SU-DHL-6 (cell line): Measurements from ENCODE around the gene ANKRD44.

Experiments used
- H2AFZ ChIP-seq: fragments of 200-600 bp; sonication (generic); 2 replicates; pipeline ENCODE4 v1.6.1; 2014; ENCODE audit warnings: low read depth, mild to moderate bottlenecking, moderate library complexity, mixed read lengths, antibody characterized with exemption, low read length; ENCODE audit not compliant: severe bottlenecking
- H3F3A ChIP-seq: fragments of 200-600 bp; shearing (Covaris generic); 2 replicates; pipeline ENCODE4 v1.6.0; 2016; ENCODE audit warnings: antibody characterized with exemption, mild to moderate bottlenecking; ENCODE audit not compliant: insufficient read depth
- H3K27ac ChIP-seq: fragments of 200-600 bp; sonication (generic); 2 replicates; pipeline ENCODE4 v1.5.1; 2016; ENCODE audit warnings: low read depth, mild to moderate bottlenecking, low read length, moderate library complexity, mixed read lengths
- H3K27me3 ChIP-seq: fragments of 200-600 bp; sonication (generic), shearing (Covaris generic); 2 replicates; pipeline ENCODE4 v1.6.0; 2014; ENCODE audit warnings: mild to moderate bottlenecking, low read length
- H3K36me3 ChIP-seq: fragments of 200-600 bp; sonication (generic); 2 replicates; pipeline ENCODE4 v1.6.1; 2014; ENCODE audit warnings: mild to moderate bottlenecking, low read length, mixed read lengths
- H3K4me2 ChIP-seq: fragments of 300-600, 200-600 bp; shearing (Covaris generic), sonication (generic); 2 replicates; pipeline ENCODE4 v1.6.0; 2014; ENCODE audit warnings: low read length, low read depth, mild to moderate bottlenecking; ENCODE audit not compliant: poor library complexity, severe bottlenecking
- H3K4me3 ChIP-seq: fragments of 200-600 bp; sonication (generic); 2 replicates; pipeline ENCODE4 v1.5.1; 2014; ENCODE audit warnings: antibody characterized with exemption, low read length, mild to moderate bottlenecking, mixed read lengths; ENCODE audit not compliant: insufficient read depth, poor library complexity, severe bottlenecking
- H3K79me2 ChIP-seq: fragments of 200-600 bp; sonication (generic); 2 replicates; pipeline ENCODE4 v1.6.1; 2014; ENCODE audit warnings: mild to moderate bottlenecking, low read length, moderate library complexity; ENCODE audit not compliant: insufficient read depth
- H3K9ac ChIP-seq: fragments of 200-600 bp; sonication (generic); 2 replicates; pipeline ENCODE4 v1.7.0; 2014; ENCODE audit warnings: mild to moderate bottlenecking, low read length
- H3K9me2 ChIP-seq: fragments of 200-600 bp; sonication (generic); replicated peaks from 2 replicates; pipeline ENCODE4 v1.6.1; 2014; ENCODE audit warnings: low read length; ENCODE audit not compliant: insufficient read depth
- H3K9me3 ChIP-seq: fragments of 200-600 bp; sonication (generic); 2 replicates; pipeline ENCODE4 v1.6.1; 2014; ENCODE audit warnings: low read length, mixed read lengths; ENCODE audit not compliant: insufficient read depth
- H4K20me1 ChIP-seq: fragments of 200-600 bp; sonication (generic); 2 replicates; pipeline ENCODE4 v1.6.1; 2014; ENCODE audit warnings: low read depth, mild to moderate bottlenecking, antibody characterized with exemption, low read length, moderate library complexity, mixed read lengths
- CTCF ChIP-seq: fragments of 200-600 bp; sonication (generic); IDR thresholded peaks from one replicate; pipeline ENCODE4 v1.5.1; 2017; ENCODE audit warnings: antibody characterized with exemption, mild to moderate bottlenecking, low read length, moderate library complexity; ENCODE audit not compliant: insufficient read depth, poor library complexity, severe bottlenecking
- EZH2phosphoT487 ChIP-seq: fragments of 200-600 bp; sonication (generic), shearing (Covaris generic); conservative IDR thresholded peaks from 2 replicates; pipeline ENCODE4 v1.6.1; 2018; ENCODE audit warnings: mild to moderate bottlenecking, antibody characterized with exemption, low read length, moderate library complexity, mixed read lengths

ANKRD44 gene

GRCh38 chr2:197189426-197190099 is 121.0 kb downstream of the ANKRD44 start:
- Histone ChIP-seq H3K9me3 (no peaks in the 10 kb centered on the region), H2AFZ (no peak overlapping the region), H3K27ac (no peak overlapping the region), H4K20me1 (no peaks in the 10 kb centered on the region), H3K36me3 (0 out of 2 replicates have a peak, but pooled peaks cover 5% of the 10 kb centered on the region), H3F3A (peaks cover 11% of the 10 kb centered on the region; the same call in 1 of the 2 replicates), H3K9ac (no peak overlapping the region), H3K79me2 (peaks cover 38% of the 10 kb centered on the region), H3K4me2 (no peak overlapping the region), H3K9me2 (no peaks in the 10 kb centered on the region), H3K4me3 (no peak overlapping the region), H3K27me3 (no peaks in the 10 kb centered on the region)
- TF ChIP-seq CTCF = no peak
- TF ChIP-seq EZH2phosphoT487 = no peak

- H4K20me1 ChIP-seq = no peaks in the 10 kb centered on the region
- H3K79me2 ChIP-seq = peaks cover 30% of the 10 kb centered on the region
- H3K36me3 ChIP-seq = 0 out of 2 replicates have a peak, but pooled peaks cover 5% of the 10 kb centered on the region
- H3K9me2 ChIP-seq = no peaks in the 10 kb centered on the region
- H3F3A ChIP-seq = no peaks in the 10 kb centered on the region
- no peaks in the 10 kb centered on the region for H3K27me3 ChIP-seq
- no peak overlapping the region for H3K4me3 ChIP-seq
- TF ChIP-seq CTCF = no peak
- no peak for TF ChIP-seq EZH2phosphoT487
- H3K9ac ChIP-seq = no peak overlapping the region
- no peak overlapping the region for H3K27ac ChIP-seq
- no peaks in the 10 kb centered on the region for H3K9me3 ChIP-seq
- no peak overlapping the region for H3K4me2 ChIP-seq
- H2AFZ ChIP-seq = no peak overlapping the region
Observed at GRCh38 chr2:197185676-197186075, 124.9 kb downstream of the ANKRD44 start.

GRCh38 chr2:197184959-197185586 is 125.5 kb downstream of the ANKRD44 start:
- Histone ChIP-seq H4K20me1 (no peaks in the 10 kb centered on the region), H3K9ac (no peak overlapping the region), H3K4me2 (no peak overlapping the region), H3K9me2 (no peaks in the 10 kb centered on the region), H3K9me3 (no peaks in the 10 kb centered on the region), H3K27ac (no peak overlapping the region), H3F3A (no peaks in the 10 kb centered on the region), H3K36me3 (0 out of 2 replicates have a peak, but pooled peaks cover 5% of the 10 kb centered on the region), H3K79me2 (peaks cover 24% of the 10 kb centered on the region), H3K27me3 (no peaks in the 10 kb centered on the region), H3K4me3 (no peak overlapping the region), H2AFZ (no peak overlapping the region)
- TF ChIP-seq EZH2phosphoT487 (no peak), CTCF (no peak)
